Measurements from ENCODE around the gene IDS.

Gene IDS

DNA sequence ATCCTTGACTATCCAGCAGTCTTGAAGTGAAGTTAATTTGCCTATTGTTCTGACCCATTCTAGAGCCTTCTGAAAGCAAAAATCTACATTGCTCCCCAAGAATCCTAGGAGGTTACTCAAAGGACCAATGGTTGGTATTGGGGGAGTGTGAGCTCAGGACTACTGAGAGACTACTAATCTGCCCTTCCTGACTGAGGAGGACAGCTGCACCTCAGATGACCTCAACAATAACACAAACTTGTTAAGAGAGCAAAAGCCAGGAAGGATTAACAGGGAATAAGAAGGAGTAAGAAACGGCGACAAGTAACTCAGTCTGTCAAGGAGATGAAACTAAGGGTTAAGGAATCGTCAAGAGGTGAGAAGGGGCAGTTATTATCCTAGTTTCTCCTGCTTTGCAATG is 43.4 kb downstream of the IDS start:
- H3K9me3 ChIP-seq: no peaks in the 10 kb centered on the region
- H4K20me1 ChIP-seq: no peaks in the 10 kb centered on the region
- no peak overlapping the region for H3K9ac ChIP-seq
- H3K27ac ChIP-seq: no peak overlapping the region
- no peaks in the 10 kb centered on the region for H3K4me1 ChIP-seq
- TF ChIP-seq Cebpa-rat (IDR thresholded peaks at IDR 0.05): no peak
- no peaks in the 10 kb centered on the region for H3K36me3 ChIP-seq
- no peak overlapping the region for H3K4me3 ChIP-seq
- H3K4me2 ChIP-seq: no peak overlapping the region
- H3K27me3 ChIP-seq: no peaks in the 10 kb centered on the region

DNA sequence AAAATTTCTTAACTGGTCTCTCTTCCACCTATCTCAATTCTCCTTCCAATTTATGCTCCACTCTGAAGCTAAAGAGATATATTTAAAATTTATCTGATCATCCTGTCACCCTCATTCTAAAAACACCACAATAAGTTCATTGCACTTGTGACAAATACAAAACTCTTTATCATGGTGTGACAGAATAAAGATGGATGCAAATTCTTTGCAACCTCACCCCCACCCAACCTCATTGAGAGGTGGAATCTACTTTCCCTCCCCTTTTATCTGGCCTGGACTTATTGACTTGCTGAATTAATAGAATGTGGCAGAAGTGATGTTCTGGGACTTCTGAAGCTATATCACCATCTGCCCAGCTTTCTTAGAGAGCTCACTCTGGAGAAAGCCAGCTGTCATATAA is 46.5 kb downstream of the IDS start:
- Histone ChIP-seq H3K9ac (no peak overlapping the region), H3K27me3 (no peaks in the 10 kb centered on the region), H3K4me1 (no peaks in the 10 kb centered on the region), H4K20me1 (no peaks in the 10 kb centered on the region), H3K4me2 (no peak overlapping the region), H3K4me3 (no peak overlapping the region), H3K27ac (no peak overlapping the region), H3K9me3 (no peaks in the 10 kb centered on the region), H3K36me3 (no peaks in the 10 kb centered on the region)
- TF ChIP-seq Cebpa-rat (IDR thresholded peaks at IDR 0.05): no peak

GRCh38 chrX:149456476-149457245 is 48.4 kb downstream of the IDS start:
- TF ChIP-seq Cebpa-rat (IDR thresholded peaks at IDR 0.05): no peak
- H3K4me2 ChIP-seq: no peak overlapping the region
- H3K9me3 ChIP-seq: no peaks in the 10 kb centered on the region
- no peak overlapping the region for H3K27ac ChIP-seq
- H4K20me1 ChIP-seq: no peaks in the 10 kb centered on the region
- H3K27me3 ChIP-seq: no peaks in the 10 kb centered on the region
- H3K36me3 ChIP-seq: no peaks in the 10 kb centered on the region
- no peak overlapping the region for H3K9ac ChIP-seq
- no peak overlapping the region for H3K4me3 ChIP-seq
- no peaks in the 10 kb centered on the region for H3K4me1 ChIP-seq

GRCh38 chrX:149455934-149456333 is 49.2 kb downstream of the IDS start:
- no peak for TF ChIP-seq Cebpa-rat (IDR thresholded peaks at IDR 0.05)
- no peak overlapping the region for H3K27ac ChIP-seq
- H3K36me3 ChIP-seq: no peaks in the 10 kb centered on the region
- no peaks in the 10 kb centered on the region for H4K20me1 ChIP-seq
- H3K27me3 ChIP-seq: no peaks in the 10 kb centered on the region
- no peaks in the 10 kb centered on the region for H3K4me1 ChIP-seq
- H3K4me3 ChIP-seq: no peak overlapping the region
- H3K9ac ChIP-seq: no peak overlapping the region
- H3K4me2 ChIP-seq: no peak overlapping the region
- no peaks in the 10 kb centered on the region for H3K9me3 ChIP-seq

- H3K4me3 ChIP-seq: no peak overlapping the region
- H3K36me3 ChIP-seq: no peaks in the 10 kb centered on the region
- no peak for TF ChIP-seq Cebpa-rat (IDR thresholded peaks at IDR 0.05)
- no peaks in the 10 kb centered on the region for H3K27me3 ChIP-seq
- H3K9ac ChIP-seq: no peak overlapping the region
- no peak overlapping the region for H3K27ac ChIP-seq
- no peaks in the 10 kb centered on the region for H4K20me1 ChIP-seq
- no peaks in the 10 kb centered on the region for H3K4me1 ChIP-seq
- no peaks in the 10 kb centered on the region for H3K9me3 ChIP-seq
- no peak overlapping the region for H3K4me2 ChIP-seq
Measured at GRCh38 chrX:149453906-149454822, 50.9 kb downstream of the IDS start.

- Histone ChIP-seq H3K9ac (no peak overlapping the region), H3K27ac (no peak overlapping the region), H3K27me3 (no peaks in the 10 kb centered on the region), H4K20me1 (no peaks in the 10 kb centered on the region), H3K36me3 (no peaks in the 10 kb centered on the region), H3K4me2 (no peak overlapping the region), H3K4me1 (no peaks in the 10 kb centered on the region), H3K9me3 (no peaks in the 10 kb centered on the region), H3K4me3 (no peak overlapping the region)
- no peak for TF ChIP-seq Cebpa-rat (IDR thresholded peaks at IDR 0.05)
Measured at GRCh38 chrX:149453030-149453429, 52.1 kb downstream of the IDS start.

DNA sequence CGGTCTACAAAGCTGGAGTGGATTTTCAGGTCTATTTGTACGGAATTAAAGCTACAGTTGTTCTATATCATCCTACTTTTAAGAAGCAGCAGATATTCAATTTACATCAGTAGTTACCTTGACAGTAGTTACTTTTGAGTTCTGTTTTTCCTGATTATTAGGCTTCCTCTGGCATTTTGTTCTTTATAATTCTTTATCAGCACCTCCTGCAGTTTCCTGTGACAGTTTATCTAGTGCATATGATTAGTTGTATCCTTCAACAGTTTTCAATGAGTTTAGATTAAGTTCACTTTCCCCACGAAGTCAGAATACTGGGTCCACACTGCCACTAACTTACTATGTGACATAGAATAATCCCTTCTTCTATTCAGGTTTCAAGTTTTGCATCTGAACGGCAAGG is 71.7 kb downstream of the IDS start:
- H3K4me3 ChIP-seq: no peak overlapping the region
- H4K20me1 ChIP-seq: no peaks in the 10 kb centered on the region
- H3K4me1 ChIP-seq: no peaks in the 10 kb centered on the region
- no peaks in the 10 kb centered on the region for H3K27me3 ChIP-seq
- H3K9me3 ChIP-seq: no peaks in the 10 kb centered on the region
- no peak overlapping the region for H3K27ac ChIP-seq
- H3K9ac ChIP-seq: no peak overlapping the region
- TF ChIP-seq Cebpa-rat (IDR thresholded peaks at IDR 0.05): no peak
- H3K4me2 ChIP-seq: no peak overlapping the region
- H3K36me3 ChIP-seq: no peaks in the 10 kb centered on the region

DNA sequence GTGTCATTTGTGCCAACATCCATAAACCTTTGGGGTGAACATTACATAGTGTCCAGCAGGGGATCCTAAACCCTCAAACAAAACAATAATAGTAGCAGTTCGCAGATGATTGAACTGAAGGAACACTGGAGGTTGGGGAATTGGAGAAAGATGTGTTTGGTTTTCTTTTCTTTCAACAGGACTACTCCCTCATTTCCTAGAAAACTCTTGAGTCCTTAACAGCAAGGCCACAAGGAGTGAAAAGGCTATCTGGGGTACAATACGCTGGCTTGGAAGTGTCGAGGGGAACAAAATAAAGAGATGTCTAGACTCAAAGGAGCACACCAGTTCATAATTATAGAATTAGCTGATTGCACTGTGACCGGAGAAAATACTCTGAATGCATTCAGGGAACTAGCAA is 72.1 kb downstream of the IDS start:
- no peak overlapping the region for H3K9ac ChIP-seq
- H3K27ac ChIP-seq: no peak overlapping the region
- H3K9me3 ChIP-seq: no peaks in the 10 kb centered on the region
- TF ChIP-seq Cebpa-rat (IDR thresholded peaks at IDR 0.05): no peak
- no peaks in the 10 kb centered on the region for H4K20me1 ChIP-seq
- no peaks in the 10 kb centered on the region for H3K27me3 ChIP-seq
- H3K4me2 ChIP-seq: no peak overlapping the region
- H3K4me3 ChIP-seq: no peak overlapping the region
- no peaks in the 10 kb centered on the region for H3K4me1 ChIP-seq
- H3K36me3 ChIP-seq: no peaks in the 10 kb centered on the region

Data from BLaER1 (cell line).